HG03095 (cell line): Measurements from ENCODE around the gene RRP1B.
"Not testable (repeated sequence)": the region's sequence is repeated elsewhere in the genome, so short reads cannot be mapped to it uniquely, and the experiment has no call there.

ENCODE experiments used
- ATAC-seq: cut with Tn5 transposase; IDR thresholded peaks from one replicate; pipeline ENCODE4 v1.9.1; 2021; ENCODE audit warnings: moderate library complexity; ENCODE audit not compliant: unreplicated experiment

The RRP1B gene

DNA sequence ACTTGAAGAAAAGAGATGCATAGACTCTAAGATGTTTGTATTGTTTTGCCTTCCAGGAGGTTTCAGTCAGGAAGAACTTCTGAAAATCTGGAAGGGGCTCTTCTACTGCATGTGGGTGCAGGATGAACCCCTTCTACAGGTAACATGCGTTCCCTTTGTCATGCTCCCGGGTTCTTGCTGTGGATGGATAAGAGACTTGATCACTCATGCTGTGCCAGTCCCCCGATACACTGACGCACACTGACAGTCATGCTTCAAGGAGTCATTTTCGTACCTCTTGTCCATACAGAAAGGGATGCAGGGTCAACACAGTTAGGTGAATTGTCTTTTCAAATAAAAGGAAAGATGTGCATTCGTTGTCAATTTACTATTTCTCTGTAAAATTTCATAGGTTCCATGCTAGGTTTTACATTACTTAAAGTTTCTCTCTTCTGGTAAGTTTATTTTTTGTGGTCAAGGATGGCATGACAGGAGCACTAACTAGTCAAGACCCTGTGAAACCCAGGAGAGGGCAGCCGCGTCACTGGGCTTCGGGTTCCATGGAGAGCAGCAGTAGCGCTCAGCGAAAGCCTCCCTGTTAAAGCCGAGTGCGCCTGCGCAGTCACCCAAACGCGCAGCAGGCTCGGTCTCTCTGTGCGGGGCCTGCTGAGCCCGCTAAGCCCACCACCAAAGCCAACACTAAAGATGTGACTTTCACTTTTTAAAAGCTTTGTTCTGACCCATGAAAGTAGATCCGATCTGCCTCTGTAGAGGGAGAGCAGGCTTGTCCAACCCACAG is 10.7 kb downstream of the RRP1B start:
- ATAC-seq = no peak

GRCh38 chr21:43675871-43676270 is 16.5 kb downstream of the RRP1B start:
- ATAC-seq = no peak

- no peak for ATAC-seq
Measured at GRCh38 chr21:43676391-43676790, 17.0 kb downstream of the RRP1B start.

- ATAC-seq = no peak
Measured at GRCh38 chr21:43679951-43680350, 20.6 kb downstream of the RRP1B start.

DNA sequence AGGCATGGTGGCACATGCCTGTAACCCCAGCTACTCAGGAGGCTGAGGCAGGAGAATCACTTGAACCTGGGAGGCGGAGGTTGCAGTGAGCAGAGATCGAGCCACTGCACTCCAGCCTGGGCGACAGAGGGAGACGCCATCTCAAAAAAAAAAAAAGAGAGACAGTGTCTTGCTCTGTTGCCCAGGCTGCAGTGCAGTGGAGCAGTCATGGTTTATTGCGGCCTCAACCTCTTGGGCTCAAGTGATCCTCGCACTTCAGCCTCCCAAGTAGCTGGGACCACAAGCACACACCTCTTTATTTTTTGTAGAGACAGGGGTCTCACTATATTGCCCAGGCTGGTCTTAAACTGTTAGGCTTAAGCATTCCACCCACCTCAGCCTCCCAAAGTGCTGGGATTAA is 21.1 kb downstream of the RRP1B start:
- ATAC-seq = not testable (repeated sequence)

DNA sequence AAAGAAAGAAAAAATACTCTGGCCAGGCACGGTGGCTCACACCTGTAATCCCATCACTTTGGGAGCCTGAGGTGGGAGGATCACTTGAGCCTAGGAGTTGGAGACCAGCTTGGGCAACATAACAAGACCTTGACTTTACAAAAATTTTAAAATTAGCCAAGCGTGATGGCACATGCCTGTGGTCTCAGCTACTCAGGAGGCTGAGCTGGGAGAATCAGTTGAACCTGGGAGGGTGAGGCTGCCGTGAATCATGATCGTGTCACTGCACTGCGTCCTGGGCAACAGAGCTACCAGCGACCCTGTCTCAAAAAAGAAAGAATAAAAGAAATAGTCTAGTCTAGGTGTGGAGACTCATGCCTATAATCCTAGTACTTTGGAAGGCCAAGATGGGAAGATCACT is 22.3 kb downstream of the RRP1B start:
- ATAC-seq = no peak

DNA sequence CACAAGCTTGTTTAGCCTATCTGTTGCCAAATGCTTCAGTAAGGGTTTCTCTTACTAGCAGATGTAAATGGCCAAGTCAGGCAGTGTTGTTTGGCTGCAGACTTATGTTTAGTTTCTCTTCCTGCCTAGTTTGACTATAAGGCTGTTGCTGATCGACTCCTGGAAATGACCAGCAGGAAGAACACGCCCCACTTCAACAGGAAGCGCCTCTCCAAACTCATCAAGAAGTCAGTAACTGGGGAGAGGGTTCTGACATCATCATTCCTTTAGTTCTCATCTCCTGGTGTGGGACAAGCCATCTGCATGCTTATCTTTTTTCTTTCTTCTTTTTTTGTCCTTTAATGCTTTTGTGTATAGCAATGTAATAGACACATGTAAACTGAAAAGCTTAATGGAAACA is 25.1 kb downstream of the RRP1B start:
- ATAC-seq = no peak

DNA sequence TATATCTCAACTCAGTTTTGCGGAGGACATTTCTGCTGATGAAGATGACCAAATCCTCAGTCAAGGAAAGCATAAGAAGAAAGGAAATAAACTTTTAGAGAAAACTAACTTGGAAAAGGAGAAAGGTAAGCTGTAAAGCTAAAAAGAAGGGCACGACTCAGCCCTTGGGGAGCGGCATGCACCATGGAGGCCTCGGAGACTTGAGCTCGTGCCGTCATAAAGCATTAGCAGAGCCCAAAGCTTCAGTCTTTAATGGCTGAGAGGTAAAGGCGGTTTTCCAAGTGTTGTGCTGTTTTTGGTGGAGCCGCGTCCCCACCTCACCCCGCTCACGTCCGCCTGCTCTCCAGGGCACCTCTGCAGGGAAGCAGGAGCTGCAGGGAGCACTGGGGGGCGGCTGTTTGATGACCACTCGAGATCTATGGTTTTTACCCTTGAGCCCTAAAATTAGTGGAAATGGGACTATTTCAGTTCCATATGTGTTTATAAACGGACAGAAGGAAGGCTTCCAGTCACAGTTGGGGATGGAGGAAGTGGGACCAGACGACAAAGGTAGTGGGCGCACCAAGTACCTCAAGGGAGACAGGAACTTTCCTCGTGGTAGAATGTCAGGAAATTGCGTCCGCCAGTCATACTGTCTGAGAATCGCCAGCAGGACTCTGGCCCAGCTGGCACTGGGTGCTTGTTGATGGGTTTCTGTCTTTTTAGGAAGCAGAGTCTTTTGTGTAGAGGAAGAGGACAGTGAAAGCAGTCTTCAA is 27.6 kb downstream of the RRP1B start:
- no peak for ATAC-seq

DNA sequence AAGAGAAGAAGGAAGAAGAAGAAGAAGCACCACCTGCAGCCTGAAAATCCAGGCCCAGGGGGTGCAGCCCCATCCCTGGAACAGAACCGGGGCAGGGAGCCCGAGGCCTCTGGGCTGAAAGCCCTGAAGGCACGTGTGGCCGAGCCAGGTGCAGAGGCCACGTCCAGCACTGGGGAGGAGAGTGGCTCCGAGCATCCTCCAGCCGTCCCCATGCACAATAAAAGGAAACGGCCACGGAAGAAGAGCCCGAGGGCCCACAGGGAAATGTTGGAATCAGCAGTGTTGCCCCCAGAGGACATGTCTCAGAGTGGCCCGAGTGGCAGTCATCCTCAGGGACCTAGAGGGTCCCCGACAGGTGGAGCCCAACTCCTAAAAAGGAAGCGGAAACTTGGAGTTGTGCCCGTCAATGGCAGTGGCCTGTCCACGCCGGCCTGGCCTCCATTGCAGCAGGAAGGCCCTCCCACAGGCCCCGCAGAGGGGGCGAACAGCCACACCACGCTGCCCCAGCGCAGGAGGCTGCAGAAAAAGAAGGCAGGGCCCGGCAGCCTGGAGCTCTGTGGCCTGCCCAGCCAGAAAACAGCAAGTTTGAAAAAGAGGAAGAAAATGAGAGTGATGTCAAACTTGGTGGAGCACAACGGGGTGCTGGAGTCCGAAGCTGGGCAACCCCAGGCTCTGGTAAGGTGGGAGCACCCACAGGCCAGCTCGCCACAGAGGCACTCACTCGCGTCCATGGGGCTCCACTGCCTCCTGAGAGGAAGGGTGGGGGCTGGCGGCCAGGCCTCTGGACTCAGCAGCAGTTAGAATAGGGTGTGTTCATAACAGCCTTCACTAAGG is 28.4 kb downstream of the RRP1B start:
- no peak for ATAC-seq

GRCh38 chr21:43688906-43689305 is 29.5 kb downstream of the RRP1B start:
- ATAC-seq = no peak

GRCh38 chr21:43689556-43690337 is 30.4 kb downstream of the RRP1B start:
- no peak for ATAC-seq

DNA sequence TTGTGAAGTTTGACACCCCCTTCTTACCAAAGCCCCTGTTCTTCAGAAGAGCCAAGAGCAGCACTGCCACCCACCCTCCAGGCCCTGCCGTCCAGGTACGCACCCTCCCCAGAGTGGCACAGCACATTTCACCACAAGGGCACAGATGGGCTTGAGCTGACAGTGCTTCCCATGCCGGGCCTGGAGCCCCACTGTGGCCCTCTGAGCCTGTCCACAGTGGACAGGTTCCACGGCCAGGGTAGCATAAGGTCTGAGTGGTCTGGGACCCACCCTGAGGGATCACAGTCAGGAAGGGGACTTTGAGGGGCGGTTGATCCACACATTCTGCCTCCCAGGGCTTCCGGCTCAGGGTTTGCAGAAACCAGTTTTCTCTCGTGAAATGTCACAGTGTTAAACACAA is 31.0 kb downstream of the RRP1B start:
- ATAC-seq = no peak

DNA sequence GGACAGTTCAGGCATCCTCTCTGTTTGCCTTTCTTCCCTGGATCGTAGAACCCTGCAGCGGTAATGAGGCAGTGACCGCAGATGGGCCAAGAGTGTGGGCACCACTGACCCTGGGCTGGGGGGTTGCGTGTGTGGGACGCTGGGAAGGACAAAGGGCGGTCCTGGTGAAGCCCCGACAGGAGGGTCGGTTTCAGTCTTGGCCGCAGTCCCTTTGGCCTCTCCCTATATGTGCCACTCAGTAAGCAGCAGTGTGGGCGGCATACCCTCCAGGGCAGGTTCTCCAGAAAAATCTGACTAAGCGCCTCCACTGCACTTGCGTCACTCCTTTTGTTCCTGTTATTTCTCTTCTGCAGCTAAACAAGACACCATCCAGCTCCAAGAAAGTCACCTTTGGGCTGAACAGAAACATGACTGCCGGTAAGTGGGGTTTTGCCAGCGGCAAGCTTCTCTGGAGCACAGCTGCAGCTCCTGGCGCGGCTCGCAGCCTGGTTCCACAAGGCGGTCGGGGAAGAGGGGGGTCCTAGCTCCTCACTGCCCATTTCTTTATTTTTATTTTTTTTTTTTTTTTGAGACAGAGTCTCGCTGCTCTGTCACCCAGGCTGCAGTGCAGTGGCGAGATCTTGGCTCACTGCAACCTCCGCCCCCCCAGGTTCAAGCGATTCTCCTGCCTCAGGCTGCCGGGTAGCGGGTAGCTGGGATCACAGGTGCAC is 31.9 kb downstream of the RRP1B start:
- ATAC-seq = no peak

- no peak for ATAC-seq
Measured at GRCh38 chr21:43691801-43692200, 32.4 kb downstream of the RRP1B start.

DNA sequence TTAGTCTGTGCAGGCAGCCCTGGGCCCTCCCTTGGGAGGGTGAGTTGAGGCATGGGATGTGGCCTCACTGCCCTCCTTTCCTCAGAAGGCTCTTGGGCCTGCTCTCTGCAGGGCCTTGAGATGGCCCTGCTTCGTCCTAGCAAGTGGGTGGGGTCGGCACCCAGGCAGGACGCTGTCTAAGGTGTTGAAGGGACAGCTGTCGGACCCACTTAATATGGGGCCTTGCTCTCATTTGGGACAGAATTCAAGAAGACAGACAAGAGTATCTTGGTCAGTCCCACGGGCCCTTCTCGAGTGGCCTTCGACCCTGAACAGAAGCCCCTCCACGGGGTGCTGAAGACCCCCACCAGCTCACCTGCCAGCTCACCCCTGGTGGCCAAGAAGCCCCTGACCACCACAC is 33.6 kb downstream of the RRP1B start:
- ATAC-seq = no peak

GRCh38 chr21:43693981-43694380 is 34.6 kb downstream of the RRP1B start:
- ATAC-seq = no peak

GRCh38 chr21:43694437-43695079 is 35.2 kb downstream of the RRP1B start:
- ATAC-seq = no peak

GRCh38 chr21:43696214-43696613 is 36.9 kb downstream of the RRP1B start:
- no peak for ATAC-seq

GRCh38 chr21:43697758-43698643 is 38.6 kb downstream of the RRP1B start:
- ATAC-seq = no peak
